Mesothelial cell of epicardium (in vitro differentiated cells): ENCODE results near the gene BAHCC1. TPM values are rescaled to one million over a fixed set of nuclear protein-coding genes. Genes with fewer than 3 reads are reported as not detected.

Experiments
- DNase-seq, 2 experiments: peaks; one replicate each; pipeline ENCODE4 v3.0.0; 2021; ENCODE audit warnings: low spot score in 2 of 2; ENCODE audit not compliant: unreplicated experiment in 2 of 2
- H3K27ac Mint-ChIP-seq: 2 replicates; pipeline ENCODE4 v1.8.0; 2021; ENCODE audit warnings: mixed read lengths
- H3K27me3 Mint-ChIP-seq: 2 replicates; pipeline ENCODE4 v1.8.0; 2021; ENCODE audit warnings: low read depth, mixed read lengths
- H3K36me3 Mint-ChIP-seq: 2 replicates; pipeline ENCODE4 v1.8.0; 2021; ENCODE audit warnings: mixed read lengths
- H3K4me1 Mint-ChIP-seq: 2 replicates; pipeline ENCODE4 v1.8.0; 2021; ENCODE audit warnings: mixed read lengths
- H3K4me3 Mint-ChIP-seq: 2 replicates; pipeline ENCODE4 v1.8.0; 2021; ENCODE audit warnings: mild to moderate bottlenecking, moderate library complexity, mixed read lengths
- H3K9me3 Mint-ChIP-seq: 2 replicates; pipeline ENCODE4 v1.8.0; 2021; ENCODE audit warnings: mixed read lengths
- CTCF ChIP-seq: fragments of 200-600 bp; sonication (generic); IDR thresholded peaks from one replicate; pipeline ENCODE4 v1.5.0; 2021; ENCODE audit warnings: antibody characterized with exemption; ENCODE audit not compliant: unreplicated experiment
- total RNA-seq: library from RNA; stranded (reverse); gene quantifications from 3 replicates; pipeline ENCODE4 v1.2.1, GENCODE V29; 2021

Gene BAHCC1
- total RNA-seq, 1 donor from 2014 or later: 34.9 TPM

GRCh38 chr17:81388091-81388611 is 7.1 kb upstream of the BAHCC1 start:
- H3K36me3 Mint-ChIP-seq: no peaks in the 10 kb centered on the region
- peak overlapping the region; percentile 88 for H3K27ac Mint-ChIP-seq
- peaks cover 65% of the 10 kb centered on the region for H3K4me1 Mint-ChIP-seq
- TF ChIP-seq CTCF: no peak
- no peaks in the 10 kb centered on the region for H3K9me3 Mint-ChIP-seq
- DNase-seq: no peak
- no peaks in the 10 kb centered on the region for H3K27me3 Mint-ChIP-seq
- peak overlapping the region; percentile 69 for H3K4me3 Mint-ChIP-seq

GRCh38 chr17:81388612-81389367 is 6.5 kb upstream of the BAHCC1 start:
- no peak for TF ChIP-seq CTCF
- Mint-ChIP-seq H3K27ac (peak overlapping the region; percentile 82), H3K4me3 (peak overlapping the region; percentile 37), H3K9me3 (no peaks in the 10 kb centered on the region), H3K4me1 (peaks cover 65% of the 10 kb centered on the region), H3K27me3 (no peaks in the 10 kb centered on the region), H3K36me3 (no peaks in the 10 kb centered on the region)
- DNase-seq: no peak

- Mint-ChIP-seq H3K4me1 (peaks cover 73% of the 10 kb centered on the region), H3K27ac (peak overlapping the region; percentile 92), H3K27me3 (no peaks in the 10 kb centered on the region), H3K9me3 (no peaks in the 10 kb centered on the region), H3K4me3 (peak overlapping the region; percentile 37), H3K36me3 (no peaks in the 10 kb centered on the region)
- no peak for DNase-seq
- TF ChIP-seq CTCF: no peak
These were observed 5.7 kb upstream of the BAHCC1 start for GRCh38 chr17:81389585-81389984.

- Mint-ChIP-seq H3K27ac (peak overlapping the region; percentile 92), H3K27me3 (no peaks in the 10 kb centered on the region), H3K36me3 (no peaks in the 10 kb centered on the region), H3K4me1 (peaks cover 74% of the 10 kb centered on the region), H3K9me3 (no peaks in the 10 kb centered on the region), H3K4me3 (peak overlapping the region; percentile 37)
- TF ChIP-seq CTCF: no peak
- no peak for DNase-seq
These were observed 5.0 kb upstream of the BAHCC1 start for GRCh38 chr17:81390029-81390872.

GRCh38 chr17:81390873-81391255 is 4.4 kb upstream of the BAHCC1 start:
- Mint-ChIP-seq H3K4me1 (peaks cover 69% of the 10 kb centered on the region), H3K9me3 (no peaks in the 10 kb centered on the region), H3K4me3 (peak overlapping the region; percentile 31), H3K27ac (peak overlapping the region; percentile 96), H3K36me3 (no peaks in the 10 kb centered on the region), H3K27me3 (no peaks in the 10 kb centered on the region)
- no peak for TF ChIP-seq CTCF
- DNase-seq: no peak
